ENCODE measurements around the gene C10orf53. TPM values are rescaled to one million over a fixed set of nuclear protein-coding genes. Genes with fewer than 3 reads are reported as not detected.

C10orf53 gene
- total RNA-seq, 6 experiments from 2014 or later = not detected

GRCh38 chr10:49651917-49652316, 27.5 kb upstream of the C10orf53 start:
- ATAC-seq (no peak), DNase-seq (no peak)
- TF ChIP-seq CTCF (IDR thresholded peaks at IDR 0.05) (no peak), POLR2A (IDR thresholded peaks at IDR 0.05) (no peak)
- no peaks in the 10 kb centered on the region for H3K36me3 ChIP-seq
- no peaks in the 10 kb centered on the region for H3K4me1 ChIP-seq
- H3K4me3 ChIP-seq = no peak overlapping the region
- H3K27ac ChIP-seq = no peak overlapping the region
- intact Hi-C loops (cut with DNase I) = no loop called here
- H3K9me3 ChIP-seq = no peaks in the 10 kb centered on the region
- WGBS (ENCODE audit: insufficient coverage, low coverage, low lambda C conversion rate, missing lambda C conversion rate) = 33% methylated on average over 1 of the region's 2 CpGs
- H3K27me3 ChIP-seq = no peaks in the 10 kb centered on the region

DNA sequence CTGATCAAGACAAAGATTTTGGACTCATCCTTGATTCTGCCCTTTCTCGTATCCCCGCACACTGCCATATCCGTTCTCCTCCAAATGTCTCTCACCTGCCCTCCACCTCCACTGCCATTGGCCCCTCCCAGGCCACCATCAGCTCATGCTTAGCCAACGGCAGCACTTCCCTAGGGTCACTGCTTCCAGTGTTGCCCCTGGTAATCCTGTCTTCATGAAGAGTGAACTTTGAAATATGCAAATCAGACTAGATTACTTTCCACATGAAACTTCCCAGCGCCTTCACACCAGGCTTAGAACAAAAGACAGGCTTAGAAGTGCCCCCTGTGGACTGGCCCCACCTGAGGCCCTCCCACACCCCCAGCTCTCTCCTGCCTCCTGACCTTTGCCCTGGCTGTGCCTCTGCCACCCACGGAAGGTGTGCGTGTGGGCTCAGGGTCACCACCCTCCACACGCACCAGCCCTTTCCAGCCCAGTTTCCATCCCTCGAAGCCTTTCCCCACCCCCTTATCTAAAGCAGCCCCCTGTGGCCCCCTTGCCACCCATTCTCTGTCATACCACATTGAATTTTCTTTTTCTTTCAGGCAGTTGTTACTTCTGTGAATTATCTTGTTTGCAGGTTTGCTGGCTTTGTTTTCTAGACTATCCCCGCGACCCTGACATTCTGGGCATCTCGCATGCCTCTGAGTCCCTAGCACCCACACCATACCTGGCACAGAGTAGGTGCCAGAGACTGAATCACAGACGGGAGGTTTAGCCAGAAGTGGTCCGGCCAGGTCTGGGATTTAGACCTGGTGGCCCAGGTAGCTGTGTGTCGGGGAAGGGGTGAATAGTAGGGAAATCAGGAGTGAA, 26.8 kb upstream of the C10orf53 start:
- H3K36me3 ChIP-seq = no peaks in the 10 kb centered on the region
- DNase-seq (peak in 1 of 3 donors; percentile 26), ATAC-seq (no peak)
- H3K9me3 ChIP-seq = no peaks in the 10 kb centered on the region
- WGBS (ENCODE audit: insufficient coverage, low coverage, low lambda C conversion rate, missing lambda C conversion rate) = 58% methylated on average over 15 of the region's 15 CpGs
- H3K4me3 ChIP-seq = no peak overlapping the region
- TF ChIP-seq POLR2A (IDR thresholded peaks at IDR 0.05) (no peak), CTCF (IDR thresholded peaks at IDR 0.05) (no peak)
- intact Hi-C loops (cut with DNase I) = no loop called here
- no peak overlapping the region for H3K27ac ChIP-seq
- no peaks in the 10 kb centered on the region for H3K4me1 ChIP-seq
- H3K27me3 ChIP-seq = no peaks in the 10 kb centered on the region

DNA sequence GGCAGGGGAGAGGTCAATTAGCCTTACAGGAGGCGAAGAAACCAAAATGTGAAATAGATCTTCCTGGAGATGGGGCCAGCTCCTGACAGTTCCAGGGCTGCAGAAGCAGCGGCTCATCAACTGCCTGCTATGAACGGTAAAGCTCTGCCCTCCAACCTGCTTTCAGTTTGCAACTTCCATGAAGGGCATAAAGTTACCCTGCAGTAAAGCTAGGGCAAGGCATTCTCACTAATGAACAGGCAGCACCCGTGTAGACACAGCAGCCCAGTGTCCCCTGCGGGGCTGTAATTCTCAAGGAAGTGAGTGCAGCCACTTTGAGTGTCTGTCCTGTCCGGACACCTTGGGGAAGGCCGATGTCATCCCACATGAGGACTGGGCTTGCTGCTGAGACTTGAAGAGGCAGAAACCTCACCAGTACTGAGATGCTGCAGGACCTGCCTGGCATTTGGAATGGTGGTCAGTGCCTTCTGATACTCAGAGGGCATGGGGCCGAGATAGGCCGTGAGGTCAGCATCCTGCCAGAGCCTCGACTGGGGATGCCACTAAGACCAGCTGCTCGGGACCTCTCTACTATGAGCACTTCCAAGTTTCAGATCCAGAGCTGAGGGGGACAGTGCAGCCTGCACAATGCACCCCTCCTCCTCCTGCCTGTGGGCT, 26.1 kb upstream of the C10orf53 start:
- intact Hi-C loops (cut with DNase I) = no loop called here
- TF ChIP-seq CTCF (IDR thresholded peaks at IDR 0.05) (no peak), POLR2A (IDR thresholded peaks at IDR 0.05) (no peak)
- no peaks in the 10 kb centered on the region for H3K4me1 ChIP-seq
- DNase-seq = peak in 1 of 3 donors; percentile 22
- H3K36me3 ChIP-seq = no peaks in the 10 kb centered on the region
- H3K9me3 ChIP-seq = no peaks in the 10 kb centered on the region
- H3K27me3 ChIP-seq = no peaks in the 10 kb centered on the region
- no peak overlapping the region for H3K27ac ChIP-seq
- H3K4me3 ChIP-seq = no peak overlapping the region
- WGBS (ENCODE audit: insufficient coverage, low coverage, low lambda C conversion rate, missing lambda C conversion rate) = 55% methylated on average over 3 of the region's 11 CpGs
- no peak for ATAC-seq

GRCh38 chr10:49654036-49654693, 25.3 kb upstream of the C10orf53 start:
- Histone ChIP-seq H3K27me3 (no peaks in the 10 kb centered on the region), H3K9me3 (no peaks in the 10 kb centered on the region), H3K4me1 (no peaks in the 10 kb centered on the region), H3K27ac (no peak overlapping the region), H3K4me3 (no peak overlapping the region), H3K36me3 (no peaks in the 10 kb centered on the region)
- no peak for ATAC-seq
- WGBS (ENCODE audit: insufficient coverage, low coverage, low lambda C conversion rate, missing lambda C conversion rate) = 65% methylated on average over 3 of the region's 5 CpGs
- peak in 1 of 3 donors; percentile 31 for DNase-seq
- TF ChIP-seq POLR2A (IDR thresholded peaks at IDR 0.05) = no peak
- TF ChIP-seq CTCF (IDR thresholded peaks at IDR 0.05) = no peak
- intact Hi-C loops (cut with DNase I) = no loop called here

Measured in right lobe of liver (tissue), 6 donors.